ENCODE results near the gene CAPN9. TPM values are rescaled to one million over a fixed set of nuclear protein-coding genes. Genes with fewer than 3 reads are reported as not detected.

Gene CAPN9
- total RNA-seq, 1 experiment from 2014 or later: not detected

- CTCF ChIA-PET: no interaction called here
- Histone ChIP-seq H3K4me3 (ENCODE audit: low read length) (no peak overlapping the region), H3K9me2 (replicated peaks; ENCODE audit: low read length) (no peaks in the 10 kb centered on the region), H2AFZ (ENCODE audit: low read length) (no peak overlapping the region), H3K79me2 (ENCODE audit: low read length) (no peaks in the 10 kb centered on the region), H3K27me3 (ENCODE audit: low read length) (peaks cover 22% of the 10 kb centered on the region), H3K36me3 (ENCODE audit: low read depth, low read length) (no peaks in the 10 kb centered on the region), H3K9ac (ENCODE audit: low read length) (no peak overlapping the region), H3K4me1 (ENCODE audit: insufficient read depth, low read length) (no peaks in the 10 kb centered on the region), H3K9me3 (ENCODE audit: low read length) (no peaks in the 10 kb centered on the region), H3F3A (ENCODE audit: low read length, unreplicated experiment) (no peaks in the 10 kb centered on the region), H3K4me2 (ENCODE audit: low read length) (no peak overlapping the region), H4K20me1 (ENCODE audit: low read length) (no peaks in the 10 kb centered on the region), H3K27ac (ENCODE audit: low read length) (no peak overlapping the region)
- ATAC-seq (no peak), DNase-seq (no peak)
- no TSS peak for BruUV-seq (replicated peaks)
- TF ChIP-seq EZH2 (IDR thresholded peaks at IDR 0.05; ENCODE audit: low read length, unreplicated experiment) (no peak), CTCF (conservative IDR thresholded peaks at IDR 0.05; ENCODE audit: low read depth, low read length) (no peak), EZH2phosphoT487 (IDR thresholded peaks at IDR 0.05; ENCODE audit: borderline replicate concordance, low read length) (no peak)
- POLR2A ChIA-PET (ENCODE audit: unreplicated experiment): no interaction called here
- intact Hi-C loops (cut with micrococcal nuclease): loop anchor here (10.0 kb wide), 1 partner anchor 293 kb away; no protein-coding TSS in a partner anchor
Observed at GRCh38 chr1:230791986-230792564, 44.9 kb downstream of the CAPN9 start.

GRCh38 chr1:230792691-230793462 is 45.7 kb downstream of the CAPN9 start:
- no peak overlapping the region for H3K9ac ChIP-seq (ENCODE audit: low read length)
- POLR2A ChIA-PET (ENCODE audit: unreplicated experiment): no interaction called here
- no peaks in the 10 kb centered on the region for H3K9me3 ChIP-seq (ENCODE audit: low read length)
- no peak overlapping the region for H2AFZ ChIP-seq (ENCODE audit: low read length)
- no peaks in the 10 kb centered on the region for H3K9me2 ChIP-seq (replicated peaks; ENCODE audit: low read length)
- CTCF ChIA-PET: no interaction called here
- intact Hi-C loops (cut with micrococcal nuclease): loop anchor here (1.0 to 10.0 kb wide), 2 partner anchors 161 to 292 kb away; no protein-coding TSS in a partner anchor
- ATAC-seq (peak; percentile 31; the same call in 1 of the 2 replicates), DNase-seq (peak; percentile 50)
- H3K4me1 ChIP-seq (ENCODE audit: insufficient read depth, low read length): no peaks in the 10 kb centered on the region
- H3K36me3 ChIP-seq (ENCODE audit: low read depth, low read length): no peaks in the 10 kb centered on the region
- no peaks in the 10 kb centered on the region for H3K79me2 ChIP-seq (ENCODE audit: low read length)
- H3K4me3 ChIP-seq (ENCODE audit: low read length): no peak overlapping the region
- H3F3A ChIP-seq (ENCODE audit: low read length, unreplicated experiment): no peaks in the 10 kb centered on the region
- no peak overlapping the region for H3K4me2 ChIP-seq (ENCODE audit: low read length)
- H3K27me3 ChIP-seq (ENCODE audit: low read length): peaks cover 22% of the 10 kb centered on the region
- BruUV-seq (replicated peaks): no TSS peak
- no peaks in the 10 kb centered on the region for H4K20me1 ChIP-seq (ENCODE audit: low read length)
- no peak overlapping the region for H3K27ac ChIP-seq (ENCODE audit: low read length)
- peak; percentile 67 for TF ChIP-seq CTCF (conservative IDR thresholded peaks at IDR 0.05; ENCODE audit: low read depth, low read length)
- TF ChIP-seq EZH2 (IDR thresholded peaks at IDR 0.05; ENCODE audit: low read length, unreplicated experiment): no peak

GRCh38 chr1:230793463-230793745 is 46.2 kb downstream of the CAPN9 start:
- H3K9ac ChIP-seq (ENCODE audit: low read length): no peak overlapping the region
- peaks cover 22% of the 10 kb centered on the region for H3K27me3 ChIP-seq (ENCODE audit: low read length)
- H3F3A ChIP-seq (ENCODE audit: low read length, unreplicated experiment): no peaks in the 10 kb centered on the region
- no peaks in the 10 kb centered on the region for H3K9me2 ChIP-seq (replicated peaks; ENCODE audit: low read length)
- DNase-seq (no peak), ATAC-seq (no peak)
- H4K20me1 ChIP-seq (ENCODE audit: low read length): no peaks in the 10 kb centered on the region
- intact Hi-C loops (cut with micrococcal nuclease): loop anchor here (1.0 to 10.0 kb wide), 2 partner anchors 161 to 291 kb away; no protein-coding TSS in a partner anchor
- CTCF ChIA-PET: no interaction called here
- no peak overlapping the region for H2AFZ ChIP-seq (ENCODE audit: low read length)
- TF ChIP-seq CTCF (conservative IDR thresholded peaks at IDR 0.05; ENCODE audit: low read depth, low read length): no peak
- TF ChIP-seq EZH2 (IDR thresholded peaks at IDR 0.05; ENCODE audit: low read length, unreplicated experiment): no peak
- no peak for TF ChIP-seq EZH2phosphoT487 (IDR thresholded peaks at IDR 0.05; ENCODE audit: borderline replicate concordance, low read length)
- POLR2A ChIA-PET (ENCODE audit: unreplicated experiment): no interaction called here
- no peak overlapping the region for H3K27ac ChIP-seq (ENCODE audit: low read length)
- no peaks in the 10 kb centered on the region for H3K36me3 ChIP-seq (ENCODE audit: low read depth, low read length)
- H3K4me3 ChIP-seq (ENCODE audit: low read length): no peak overlapping the region
- no peaks in the 10 kb centered on the region for H3K79me2 ChIP-seq (ENCODE audit: low read length)
- H3K9me3 ChIP-seq (ENCODE audit: low read length): no peaks in the 10 kb centered on the region
- H3K4me2 ChIP-seq (ENCODE audit: low read length): no peak overlapping the region
- BruUV-seq (replicated peaks): no TSS peak
- no peaks in the 10 kb centered on the region for H3K4me1 ChIP-seq (ENCODE audit: insufficient read depth, low read length)
